ENCODE measurements around the gene STKLD1. TPM values are rescaled to one million over a fixed set of nuclear protein-coding genes. Genes with fewer than 3 reads are reported as not detected.
A peak's percentile ranks its signal among the peaks of the same experiment; 100 is the strongest.

STKLD1 gene
- total and polyA plus RNA-seq, 8 donors: 0.82 to 6.1 (median 3.4) TPM

GRCh38 chr9:133340916-133341315, 35.2 kb upstream of the STKLD1 start:
- no peak for TF ChIP-seq CTCF (IDR thresholded peaks at IDR 0.05)
- DNase-seq: peak in 1 of 4 donors; percentile 60
- Histone ChIP-seq H3K4me1 (peaks cover 5 to 58% of the 10 kb centered on the region in 2 donors), H3K4me3 (peak overlapping the region in 1 of 2 donors; percentile 20), H3K27me3 (no peaks in the 10 kb centered on the region), H3K9me3 (no peaks in the 10 kb centered on the region), H3K27ac (peak overlapping the region in 1 of 2 donors; percentile 85), H3K36me3 (peaks cover 0 to 71% of the 10 kb centered on the region in 2 donors)
- intact Hi-C loops (cut with DNase I): no loop called here
- no peak for ATAC-seq

GRCh38 chr9:133341369-133342068, 34.6 kb upstream of the STKLD1 start:
- ATAC-seq: peak; percentile 73
- no peaks in the 10 kb centered on the region for H3K27me3 ChIP-seq

GRCh38 chr9:133342069-133342406, 34.1 kb upstream of the STKLD1 start:
- intact Hi-C loops (cut with DNase I): no loop called here
- ATAC-seq: no peak

More at GRCh38 chr9:133341369-133342068, 34.6 kb upstream of the STKLD1 start:
- peak in 3 of 4 donors; percentile 13 to 91 (median 80) for DNase-seq
- intact Hi-C loops (cut with DNase I): no loop called here
- Histone ChIP-seq H3K36me3 (peaks cover 0 to 72% of the 10 kb centered on the region in 2 donors), H3K27ac (peak overlapping the region in 1 of 2 donors; percentile 85), H3K9me3 (no peaks in the 10 kb centered on the region), H3K4me3 (peak overlapping the region in 1 of 2 donors; percentile 20), H3K4me1 (peaks cover 3 to 61% of the 10 kb centered on the region in 2 donors)
- no peak for TF ChIP-seq CTCF (IDR thresholded peaks at IDR 0.05)

GRCh38 chr9:133342570-133342969, 33.6 kb upstream of the STKLD1 start:
- no peaks in the 10 kb centered on the region for H3K27me3 ChIP-seq
- H3K4me1 ChIP-seq: peaks cover 0 to 59% of the 10 kb centered on the region in 2 donors
- H3K9me3 ChIP-seq: no peaks in the 10 kb centered on the region
- ATAC-seq (no peak), DNase-seq (peak in 1 of 4 donors; percentile 72)
- intact Hi-C loops (cut with DNase I): no loop called here
- TF ChIP-seq CTCF (IDR thresholded peaks at IDR 0.05): no peak
- peak overlapping the region in 1 of 2 donors; percentile 85 for H3K27ac ChIP-seq
- H3K4me3 ChIP-seq: no peak overlapping the region
- H3K36me3 ChIP-seq: peaks cover 0 to 72% of the 10 kb centered on the region in 2 donors

More at GRCh38 chr9:133342069-133342406, 34.1 kb upstream of the STKLD1 start:
- H3K27ac ChIP-seq: peak overlapping the region in 1 of 2 donors; percentile 85
- H3K4me1 ChIP-seq: peaks cover 0 to 61% of the 10 kb centered on the region in 2 donors
- peak overlapping the region in 1 of 2 donors; percentile 20 for H3K4me3 ChIP-seq
- peaks cover 0 to 72% of the 10 kb centered on the region in 2 donors for H3K36me3 ChIP-seq
- no peaks in the 10 kb centered on the region for H3K9me3 ChIP-seq
- peak in 1 of 4 donors; percentile 56 for DNase-seq
- no peaks in the 10 kb centered on the region for H3K27me3 ChIP-seq
- TF ChIP-seq CTCF (IDR thresholded peaks at IDR 0.05): no peak

GRCh38 chr9:133344071-133344470, 32.1 kb upstream of the STKLD1 start:
- no peaks in the 10 kb centered on the region for H3K27me3 ChIP-seq
- no peak overlapping the region for H3K4me3 ChIP-seq
- peak in 1 of 4 donors; percentile 54 for DNase-seq
- H3K9me3 ChIP-seq: no peaks in the 10 kb centered on the region
- no peak overlapping the region for H3K27ac ChIP-seq
- no peak for TF ChIP-seq CTCF (IDR thresholded peaks at IDR 0.05)
- H3K36me3 ChIP-seq: peaks cover 0 to 73% of the 10 kb centered on the region in 2 donors
- intact Hi-C loops (cut with DNase I): no loop called here
- ATAC-seq: no peak
- H3K4me1 ChIP-seq: peaks cover 5 to 61% of the 10 kb centered on the region in 2 donors
